M059J (cell line): ENCODE measurements around the gene NTSR2. TPM values are rescaled to one million over a fixed set of nuclear protein-coding genes. Genes with fewer than 3 reads are reported as not detected.
A peak's percentile ranks its signal among the peaks of the same experiment; 100 is the strongest.

ENCODE experiments used
- DNase-seq: peaks from one replicate; pipeline ENCODE4 v3.0.0-alpha.2; 2012; ENCODE audit warnings: low read depth
- total RNA-seq: library from RNA; depleted of rRNA; stranded (reverse); fragments of >200 nt; shearing (Covaris generic); gene quantifications from 2 replicates; pipeline ENCODE4 v1.2.3, GENCODE V29; 2014

NTSR2 gene
- total RNA-seq, 1 experiment from 2014 or later, result 0.12 TPM

DNA sequence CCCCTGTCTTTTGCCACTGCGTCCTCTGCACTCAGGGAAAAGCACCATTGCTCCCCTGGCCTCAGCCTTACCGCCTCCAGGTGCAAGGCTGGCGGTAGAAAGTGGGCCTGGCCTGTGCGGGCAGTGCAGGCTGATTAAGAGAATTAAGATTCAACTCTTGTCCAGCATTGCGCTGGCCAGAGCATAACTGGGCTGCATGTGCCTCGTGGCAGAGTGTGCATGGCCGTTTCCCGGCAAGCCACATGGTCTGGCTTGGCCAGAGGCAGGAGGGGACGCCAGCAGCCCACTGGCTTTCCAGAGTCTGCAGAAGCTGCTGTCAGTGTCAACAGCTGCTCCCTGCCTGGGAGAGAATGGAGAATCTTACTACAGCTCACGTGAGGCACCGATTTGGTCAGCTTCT, 12.3 kb downstream of the NTSR2 start:
- no peak for DNase-seq

DNA sequence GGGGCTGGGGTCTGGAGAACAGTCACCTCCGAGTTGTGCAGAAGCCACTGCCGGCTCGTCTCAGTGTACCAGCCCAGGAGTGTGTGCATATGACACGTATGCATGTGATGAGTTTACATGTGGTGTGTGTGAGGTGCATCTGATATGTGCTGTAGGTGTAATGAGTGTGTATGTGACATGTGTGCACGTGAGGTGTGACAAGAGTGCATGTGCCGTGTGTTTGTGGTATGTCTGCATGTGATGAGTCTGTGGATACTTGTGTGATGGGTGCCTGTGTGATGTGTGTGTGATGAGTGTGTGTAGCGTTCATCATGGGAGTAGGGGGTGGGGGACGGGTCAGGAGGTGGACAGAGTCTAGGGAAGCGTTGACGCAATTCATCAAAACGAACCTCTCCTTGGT, 12.8 kb downstream of the NTSR2 start:
- DNase-seq, result no peak

GRCh38 chr2:11656671-11657101, 13.3 kb downstream of the NTSR2 start:
- DNase-seq, result no peak

DNA sequence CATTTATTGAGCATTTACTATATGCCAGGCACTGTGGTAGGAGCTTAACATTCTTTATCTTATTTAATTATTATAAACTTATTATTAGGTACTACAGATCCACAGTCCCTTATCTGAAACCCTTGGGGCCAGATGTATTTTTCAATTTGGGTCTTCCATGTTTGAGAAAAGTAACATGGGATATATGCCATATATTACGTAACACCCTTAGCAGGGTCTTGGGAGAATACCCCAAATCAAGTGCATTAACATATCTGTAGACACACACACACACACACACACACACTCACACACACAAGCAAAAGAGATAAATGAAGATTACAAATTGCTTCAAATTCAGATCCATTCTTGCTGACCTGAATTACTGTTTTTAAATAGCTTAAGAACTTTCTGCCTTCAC, 13.7 kb downstream of the NTSR2 start:
- DNase-seq, result no peak

DNA sequence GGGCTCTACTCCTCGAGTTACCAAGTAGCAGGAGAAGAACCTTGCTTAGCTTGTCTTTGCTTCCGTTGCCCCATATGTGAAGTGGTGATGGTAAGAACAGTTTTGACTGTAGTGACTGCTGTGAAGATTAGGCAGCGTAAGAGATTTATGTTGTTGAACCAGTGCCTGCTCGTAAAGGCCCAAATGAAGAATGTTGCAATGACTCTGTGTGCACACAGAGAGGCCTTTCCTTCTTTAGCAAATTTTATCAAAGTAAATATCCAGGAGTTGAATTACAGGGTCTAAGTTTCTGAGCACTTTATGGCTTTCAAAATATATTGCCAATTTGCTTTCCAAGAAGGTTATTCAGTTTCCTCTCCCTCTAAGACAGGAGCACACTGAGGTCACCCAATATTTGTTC, 14.5 kb downstream of the NTSR2 start:
- no peak for DNase-seq

- DNase-seq, result no peak
Measured at GRCh38 chr2:11652553-11652952, 17.4 kb downstream of the NTSR2 start.

- DNase-seq, result no peak
Measured at GRCh38 chr2:11651856-11652548, 18.0 kb downstream of the NTSR2 start.

DNA sequence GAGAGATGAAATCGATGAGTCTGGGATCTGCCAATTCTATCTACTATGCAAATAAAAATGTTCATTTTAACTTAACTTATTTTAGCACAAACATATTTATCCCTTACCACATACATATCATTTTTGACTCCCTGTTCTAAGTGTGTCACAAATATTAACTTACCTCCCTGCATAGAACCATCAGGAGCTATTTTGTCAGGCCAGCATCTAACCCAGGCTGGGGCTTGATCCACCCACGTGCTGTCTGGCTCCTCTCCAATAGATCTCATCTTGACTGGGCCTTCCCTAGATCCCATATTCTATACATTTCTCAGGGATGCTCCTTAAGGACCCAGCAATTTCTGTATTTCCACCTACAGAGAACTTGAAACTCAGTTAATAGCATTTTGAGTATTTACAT, 20.9 kb downstream of the NTSR2 start:
- DNase-seq, result no peak

DNA sequence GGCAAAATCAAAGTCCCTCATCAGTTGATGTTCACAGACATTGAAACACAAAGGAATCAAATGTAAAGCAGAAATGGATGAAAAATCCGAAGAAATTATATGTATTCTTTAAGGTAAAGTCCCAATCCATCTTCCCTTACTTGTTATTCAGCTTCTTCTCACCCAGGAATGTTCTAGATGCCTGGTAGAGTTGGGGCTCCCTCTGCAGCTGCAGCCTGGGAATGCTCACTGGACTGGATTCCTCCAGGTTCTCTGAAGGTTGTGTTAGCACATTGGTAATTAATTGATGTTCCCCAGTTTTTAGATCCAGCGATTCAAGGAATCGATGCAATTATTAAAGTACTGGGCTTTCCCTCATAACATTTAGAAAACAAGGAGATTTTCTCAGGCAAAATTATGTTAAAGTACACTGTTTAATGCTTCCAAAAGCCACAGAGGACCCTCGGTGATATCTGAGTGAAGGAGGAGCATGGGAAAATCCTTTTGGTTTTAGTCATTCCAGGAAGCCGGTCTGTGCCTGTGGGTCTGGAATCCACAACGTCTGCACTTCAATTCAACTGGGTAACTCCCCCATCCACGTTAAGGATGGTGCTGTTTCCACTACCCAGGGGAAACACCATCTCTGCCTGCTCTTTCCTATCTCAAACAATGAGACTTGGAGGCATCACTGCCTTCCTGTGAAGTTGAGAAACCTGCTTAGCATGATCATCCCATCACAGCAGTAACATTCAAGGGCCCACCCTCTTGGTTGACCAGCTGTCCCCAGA, 22.0 kb downstream of the NTSR2 start:
- no peak for DNase-seq

DNA sequence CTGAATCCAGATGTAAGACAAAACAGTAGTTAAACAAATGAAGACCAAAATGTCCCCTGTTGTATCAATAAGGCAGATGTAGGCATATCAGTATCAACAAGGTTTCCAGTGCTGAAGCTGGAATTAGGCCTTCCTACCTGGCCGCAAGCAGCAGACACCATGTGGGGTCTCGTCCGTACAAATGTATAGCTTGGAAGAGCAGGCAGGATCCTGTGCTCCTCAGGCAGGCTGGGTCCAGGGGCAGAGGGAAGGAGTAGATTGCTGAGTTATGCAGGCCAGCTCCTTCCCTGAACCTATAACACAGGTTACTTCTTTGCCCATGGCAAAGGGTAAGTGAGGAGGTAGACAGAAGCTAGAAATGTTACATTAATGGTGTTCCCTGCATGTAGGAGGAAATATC, 23.5 kb downstream of the NTSR2 start:
- no peak for DNase-seq

DNA sequence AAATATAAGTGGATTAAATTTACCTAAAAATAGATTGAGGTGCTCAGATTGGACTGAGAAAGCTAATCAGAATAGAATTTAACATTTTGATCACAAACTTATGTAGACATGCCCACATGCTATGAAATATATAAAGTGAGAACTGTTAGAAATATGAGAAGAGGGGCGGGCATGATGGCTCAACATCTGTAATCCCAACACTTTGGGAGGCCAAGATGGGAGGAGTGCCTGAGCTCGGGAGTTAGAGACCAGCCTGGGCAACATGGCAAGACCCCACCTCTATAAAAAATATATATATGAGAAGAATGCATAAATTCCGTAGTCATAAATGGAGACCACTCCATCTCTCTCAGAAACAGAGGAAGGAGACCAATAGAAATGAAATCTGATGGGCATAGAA, 25.7 kb downstream of the NTSR2 start:
- DNase-seq, result no peak

- DNase-seq, result no peak
Measured at GRCh38 chr2:11642972-11643371, 27.0 kb downstream of the NTSR2 start.

GRCh38 chr2:11640132-11640531, 29.9 kb downstream of the NTSR2 start:
- DNase-seq, result no peak

- no peak for DNase-seq
Measured at GRCh38 chr2:11639503-11639902, 30.5 kb downstream of the NTSR2 start.

DNA sequence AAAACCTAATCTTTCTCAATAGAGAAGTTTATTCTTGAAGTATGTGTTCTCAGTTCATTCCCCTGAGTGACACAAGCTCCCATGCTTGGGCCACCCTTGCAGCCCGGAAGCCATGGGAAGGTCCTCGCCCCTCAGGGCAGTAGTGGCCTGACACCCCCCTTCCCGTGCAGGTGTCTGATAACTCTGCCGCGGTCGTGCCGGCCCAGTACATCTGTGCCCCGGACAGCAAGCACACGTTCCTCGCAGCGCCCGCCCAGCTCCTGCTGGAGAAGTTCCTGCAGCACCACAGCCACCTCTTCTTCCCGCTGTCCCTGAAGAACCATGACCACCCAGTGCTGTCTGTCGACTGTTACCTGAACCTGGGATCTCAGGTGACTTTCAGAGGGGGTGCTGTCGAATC, 32.4 kb downstream of the NTSR2 start:
- no peak for DNase-seq

GRCh38 chr2:11636593-11637295, 33.3 kb downstream of the NTSR2 start:
- no peak for DNase-seq

- no peak for DNase-seq
Measured at GRCh38 chr2:11635141-11635540, 34.9 kb downstream of the NTSR2 start.

- DNase-seq, result no peak
Measured at GRCh38 chr2:11634584-11634983, 35.4 kb downstream of the NTSR2 start.

DNA sequence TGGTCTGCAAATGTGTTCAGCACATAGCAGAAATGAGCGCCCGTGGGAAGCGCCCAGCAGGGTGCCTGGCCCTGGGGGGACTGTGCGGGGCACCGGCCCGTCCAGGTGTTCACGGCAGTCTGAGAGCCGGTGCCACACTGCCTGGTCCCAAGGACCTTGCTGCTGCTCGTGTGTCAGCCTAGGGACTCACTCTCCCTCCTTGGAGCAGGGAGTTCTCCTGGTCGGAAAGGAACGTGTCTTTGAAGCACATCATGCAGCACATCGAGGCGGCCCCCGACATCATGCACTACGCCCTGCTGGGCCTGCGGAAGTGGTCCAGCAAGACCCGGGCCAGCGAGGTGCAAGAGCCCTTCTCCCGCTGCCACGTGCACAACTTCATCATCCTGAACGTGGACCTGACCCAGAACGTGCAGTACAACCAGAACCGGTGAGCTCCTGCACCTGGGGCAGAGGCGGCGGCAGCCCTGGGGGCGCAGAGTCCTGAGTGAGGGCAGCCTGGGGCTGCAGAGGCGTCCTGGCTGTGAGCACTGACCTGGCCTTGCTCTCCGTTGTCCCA, 36.0 kb downstream of the NTSR2 start:
- DNase-seq, result no peak

GRCh38 chr2:11631462-11631861, 38.5 kb downstream of the NTSR2 start:
- DNase-seq, result peak; percentile 4

GRCh38 chr2:11630855-11631254, 39.1 kb downstream of the NTSR2 start:
- no peak for DNase-seq

- DNase-seq, result no peak
Measured at GRCh38 chr2:11629851-11630250, 40.1 kb downstream of the NTSR2 start.

- no peak for DNase-seq
Measured at GRCh38 chr2:11629215-11629614, 40.8 kb downstream of the NTSR2 start.
